T-cell (primary cell): ENCODE data around the gene C16orf95. TPM values are rescaled to one million over a fixed set of nuclear protein-coding genes. Genes with fewer than 3 reads are reported as not detected.
"Not testable (repeated sequence)": the region's sequence is repeated elsewhere in the genome, so short reads cannot be mapped to it uniquely, and the experiment has no call there.

ENCODE experiments used
- ATAC-seq, 4 experiments: fragments of 200-7000 bp in 3 of 4; fragments of 150-1000 bp in 1 of 4; cut with Tn5 transposase; replicated peaks in 1 of 4; 1 replicate in 3 of 4; 2 replicates in 1 of 4; pipeline ENCODE4 v1.10.0; 2021; ENCODE audit warnings: moderate library complexity in 3 of 4, mild to moderate bottlenecking in 2 of 4, moderate number of reproducible peaks in 1 of 4
- CTCF ChIA-PET, 2 donors: fragments of 300-600 bp; sonication (Branson Sonifier 250); formaldehyde crosslinking; loops; one replicate each; lab custom pipeline; 2022; ENCODE audit warnings: antibody characterized with exemption in 2 of 2; lab: Charles Lee
- POLR2A ChIA-PET, 2 donors: fragments of 300-600 bp; sonication (Branson Sonifier 250); formaldehyde crosslinking; loops; one replicate each; lab custom pipeline; 2022; ENCODE audit warnings: antibody characterized with exemption in 2 of 2; lab: Charles Lee
- DNase-seq, 35 experiments: peaks; one replicate each; pipeline versions ENCODE4 v3.0.0 to v3.0.0-alpha.2; 2013 to 2023
- H3K27ac ChIP-seq: one replicate; pipeline ENCODE4 v1.5.1; 2013; ENCODE audit warnings: low read length
- H3K27me3 ChIP-seq, 2 experiments: replicated peaks in 1 of 2; 1 replicate in 1 of 2; 2 replicates in 1 of 2; pipeline versions ENCODE4 v1.6.1 to v1.7.0; 2013; ENCODE audit warnings: low read length in 1 of 2, mixed read lengths in 1 of 2; ENCODE audit not compliant: control insufficient read depth in 2 of 2, insufficient read depth in 2 of 2; ENCODE audit errors: extremely low read depth in 1 of 2
- H3K36me3 ChIP-seq, 2 donors: 1 replicate in 1 of 2; 2 replicates in 1 of 2; pipeline versions ENCODE4 v1.6.1 to v1.7.0; 2013; ENCODE audit warnings: low read length in 1 of 2; ENCODE audit not compliant: control insufficient read depth in 2 of 2, insufficient read depth in 1 of 2; ENCODE audit errors: extremely low read depth in 1 of 2
- H3K4me1 ChIP-seq, 2 experiments: 1 replicate in 1 of 2; 2 replicates in 1 of 2; pipeline versions ENCODE4 v1.6.1 to v1.7.0; 2013; ENCODE audit warnings: low read length in 2 of 2, mixed read lengths in 1 of 2; ENCODE audit not compliant: insufficient read depth in 2 of 2, control insufficient read depth in 1 of 2; ENCODE audit errors: extremely low read depth in 1 of 2
- H3K4me3 ChIP-seq, 2 donors: 1 replicate in 1 of 2; 2 replicates in 1 of 2; pipeline versions ENCODE4 v1.5.1 to v1.7.0; 2013; ENCODE audit warnings: mild to moderate bottlenecking in 2 of 2, low read length in 1 of 2, moderate library complexity in 1 of 2; ENCODE audit not compliant: control insufficient read depth in 1 of 2; ENCODE audit errors: extremely low read depth in 1 of 2
- H3K9me3 ChIP-seq: 2 replicates; pipeline ENCODE4 v1.7.0; 2013
- H3K27ac Mint-ChIP-seq, 2 donors: one replicate each; pipeline ENCODE4 v1.8.0; 2020 to 2021; ENCODE audit warnings: mild to moderate bottlenecking in 2 of 2, mixed read lengths in 2 of 2
- H3K27me3 Mint-ChIP-seq, 2 donors: one replicate each; pipeline ENCODE4 v1.8.0; 2021 to 2022; ENCODE audit warnings: mixed read lengths in 2 of 2
- H3K36me3 Mint-ChIP-seq: one replicate; pipeline ENCODE4 v1.8.0; 2021; ENCODE audit warnings: mixed read lengths
- H3K4me1 Mint-ChIP-seq, 3 donors: one replicate each; pipeline ENCODE4 v1.8.0; 2020 to 2022; ENCODE audit warnings: mixed read lengths in 3 of 3, mild to moderate bottlenecking in 1 of 3
- H3K4me3 Mint-ChIP-seq, 3 donors: one replicate each; pipeline ENCODE4 v1.8.0; 2020 to 2022; ENCODE audit warnings: mild to moderate bottlenecking in 3 of 3, mixed read lengths in 3 of 3, moderate library complexity in 3 of 3
- H3K9me3 Mint-ChIP-seq, 3 donors: one replicate each; pipeline ENCODE4 v1.8.0; 2020 to 2022; ENCODE audit warnings: mixed read lengths in 3 of 3
- WGBS: methylation state at CpG from one replicate; pipeline ENCODE4 v1.1.5; 2013; ENCODE audit warnings: missing lambda C conversion rate; ENCODE audit not compliant: insufficient coverage; 5-methylcytosine and 5-hydroxymethylcytosine counted together
- total RNA-seq, 35 experiments: library from RNA in 6 of 35; stranded (reverse) in 6 of 35; fragments of 120-200 nt in 1 of 35; gene quantifications; one replicate each; pipeline versions ENCODE4 v1.2.1 to v1.2.4 and lab custom pipeline; 2013 to 2026

Gene C16orf95
- total RNA-seq, 5 donors from 2014 or later (not counting 1 experiment from before 2014, with no cell fraction given) = 0.98 to 3.1 (median 2.6) TPM

- H3K4me1 Mint-ChIP-seq = no peaks in the 10 kb centered on the region
- Histone ChIP-seq H3K36me3 (no peaks in the 10 kb centered on the region), H3K27me3 (no peaks in the 10 kb centered on the region), H3K4me1 (no peaks in the 10 kb centered on the region), H3K27ac (no peak overlapping the region), H3K4me3 (no peak overlapping the region), H3K9me3 (no peaks in the 10 kb centered on the region)
- ATAC-seq (no peak), DNase-seq (no peak)
- ChIA-PET POLR2A (no interaction called here), CTCF (no interaction called here)
- H3K36me3 Mint-ChIP-seq = peaks cover 12% of the 10 kb centered on the region
- H3K4me3 Mint-ChIP-seq = no peak overlapping the region
- no peak overlapping the region for H3K27ac Mint-ChIP-seq
- no peaks in the 10 kb centered on the region for H3K27me3 Mint-ChIP-seq
- WGBS = 83% methylated on average over 4 of the region's 4 CpGs
- H3K9me3 Mint-ChIP-seq = peaks cover 6 to 17% (median 7%) of the 10 kb centered on the region in 3 donors
Observed at GRCh38 chr16:87265261-87265660, 51.9 kb downstream of the C16orf95 start.

- H3K36me3 Mint-ChIP-seq = peaks cover 13% of the 10 kb centered on the region
- POLR2A ChIA-PET = no interaction called here
- Histone ChIP-seq H3K27me3 (no peaks in the 10 kb centered on the region), H3K4me1 (no peaks in the 10 kb centered on the region), H3K36me3 (no peaks in the 10 kb centered on the region), H3K9me3 (no peaks in the 10 kb centered on the region), H3K27ac (no peak overlapping the region), H3K4me3 (no peak overlapping the region)
- ATAC-seq = no peak
- H3K4me3 Mint-ChIP-seq = no peak overlapping the region
- 86% methylated on average over 2 of the region's 2 CpGs for WGBS
- no peak overlapping the region for H3K27ac Mint-ChIP-seq
- H3K9me3 Mint-ChIP-seq = peaks cover 2 to 13% (median 7%) of the 10 kb centered on the region in 3 donors
- no peaks in the 10 kb centered on the region for H3K4me1 Mint-ChIP-seq
- H3K27me3 Mint-ChIP-seq = no peaks in the 10 kb centered on the region
- CTCF ChIA-PET = no interaction called here
- no peak for DNase-seq
Observed at GRCh38 chr16:87264634-87265033, 52.6 kb downstream of the C16orf95 start.

DNA sequence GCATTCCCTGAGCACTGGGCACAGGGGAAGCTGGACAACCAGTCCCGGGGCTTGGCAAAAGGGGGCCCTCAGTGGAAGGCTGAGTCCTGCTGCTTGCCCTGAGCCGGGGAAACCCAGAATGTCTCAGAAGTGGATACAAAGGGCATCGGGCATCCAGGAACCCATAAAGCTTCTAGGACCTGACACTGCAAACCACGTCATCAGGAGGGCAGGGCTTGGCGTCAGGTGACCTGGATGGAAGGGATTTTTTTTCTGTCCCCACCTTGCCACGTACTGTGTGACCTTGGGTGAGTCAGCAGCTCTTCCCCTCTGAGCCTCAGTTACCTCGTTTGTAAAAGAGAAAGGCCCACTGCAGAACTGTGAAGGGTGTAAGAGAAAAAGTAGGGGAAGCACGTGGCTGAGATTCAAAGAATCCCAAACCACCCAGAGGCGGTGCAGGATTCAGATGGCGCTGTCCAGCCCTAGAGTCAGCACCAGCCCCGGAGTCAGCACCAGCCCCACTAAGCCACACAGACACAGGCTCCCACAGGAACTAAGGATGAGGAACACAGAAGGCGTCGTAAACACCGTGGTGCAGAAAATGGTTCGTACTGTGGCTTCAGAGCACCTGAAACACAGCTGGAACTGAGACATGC, 53.7 kb downstream of the C16orf95 start:
- WGBS = 75% methylated on average over 3 of the region's 15 CpGs
- Histone ChIP-seq H3K9me3 (no peaks in the 10 kb centered on the region), H3K27ac (no peak overlapping the region), H3K27me3 (no peaks in the 10 kb centered on the region), H3K36me3 (no peaks in the 10 kb centered on the region), H3K4me1 (no peaks in the 10 kb centered on the region), H3K4me3 (no peak overlapping the region)
- H3K27ac Mint-ChIP-seq = no peak overlapping the region
- no peak for ATAC-seq
- no peak for DNase-seq
- H3K27me3 Mint-ChIP-seq = no peaks in the 10 kb centered on the region
- no peak overlapping the region for H3K4me3 Mint-ChIP-seq
- H3K9me3 Mint-ChIP-seq = peaks cover 0 to 9% (median 7%) of the 10 kb centered on the region in 3 donors
- H3K36me3 Mint-ChIP-seq = peaks cover 10% of the 10 kb centered on the region
- ChIA-PET POLR2A (no interaction called here), CTCF (no interaction called here)
- no peaks in the 10 kb centered on the region for H3K4me1 Mint-ChIP-seq

GRCh38 chr16:87259431-87259830, 57.8 kb downstream of the C16orf95 start:
- 95% methylated on average over 5 of the region's 6 CpGs for WGBS
- Mint-ChIP-seq H3K9me3 (peaks cover 0 to 9% (median 7%) of the 10 kb centered on the region in 3 donors), H3K4me3 (no peak overlapping the region), H3K36me3 (peaks cover 10% of the 10 kb centered on the region), H3K27me3 (no peaks in the 10 kb centered on the region), H3K27ac (no peak overlapping the region), H3K4me1 (no peaks in the 10 kb centered on the region)
- Histone ChIP-seq H3K4me3 (no peak overlapping the region), H3K36me3 (no peaks in the 10 kb centered on the region), H3K27ac (no peak overlapping the region), H3K27me3 (no peaks in the 10 kb centered on the region), H3K4me1 (no peaks in the 10 kb centered on the region), H3K9me3 (no peaks in the 10 kb centered on the region)
- DNase-seq = no peak
- POLR2A ChIA-PET = no interaction called here
- no peak for ATAC-seq
- CTCF ChIA-PET = no interaction called here

- H3K4me1 ChIP-seq, H3K4me3 Mint-ChIP-seq, H3K27me3 Mint-ChIP-seq, POLR2A ChIA-PET, H3K36me3 ChIP-seq, DNase-seq, H3K9me3 Mint-ChIP-seq, H3K9me3 ChIP-seq, CTCF ChIA-PET, H3K27me3 ChIP-seq, H3K27ac ChIP-seq, H3K4me3 ChIP-seq, ATAC-seq, H3K36me3 Mint-ChIP-seq, H3K4me1 Mint-ChIP-seq, H3K27ac Mint-ChIP-seq: not testable (repeated sequence)
- no CpG with 5 or more reads among the region's 3 CpGs for WGBS
Observed at GRCh38 chr16:87258653-87259052, 58.5 kb downstream of the C16orf95 start.

GRCh38 chr16:87255866-87256265, 61.3 kb downstream of the C16orf95 start:
- CTCF ChIA-PET = interaction anchor here in 1 of 2 donors (0.7 kb wide), 1 partner anchor 10 kb away, joined by 3 read pairs; no protein-coding TSS in a partner anchor
- Mint-ChIP-seq H3K27me3 (no peaks in the 10 kb centered on the region), H3K36me3 (peaks cover 7% of the 10 kb centered on the region), H3K4me1 (no peaks in the 10 kb centered on the region), H3K9me3 (peaks cover 0 to 6% (median 6%) of the 10 kb centered on the region in 3 donors), H3K27ac (no peak overlapping the region), H3K4me3 (no peak overlapping the region)
- no peak for DNase-seq
- POLR2A ChIA-PET = no interaction called here
- 89% methylated on average over 8 of the region's 13 CpGs for WGBS
- Histone ChIP-seq H3K36me3 (no peaks in the 10 kb centered on the region), H3K9me3 (no peaks in the 10 kb centered on the region), H3K4me1 (no peaks in the 10 kb centered on the region), H3K27ac (no peak overlapping the region), H3K4me3 (no peak overlapping the region), H3K27me3 (no peaks in the 10 kb centered on the region)
- ATAC-seq = no peak
